ENCODE results near the gene CDCA5.
"Not testable (repeated sequence)": the region's sequence is repeated elsewhere in the genome, so short reads cannot be mapped to it uniquely, and the experiment has no call there.

Gene CDCA5

GRCh38 chr11:65118891-65119669, 35.2 kb upstream of the CDCA5 start:
- DNase-seq = not testable (repeated sequence)

GRCh38 chr11:65118097-65118837, 34.4 kb upstream of the CDCA5 start:
- no peak for DNase-seq

GRCh38 chr11:65117206-65118096, 33.6 kb upstream of the CDCA5 start, which contains the start of gene ZNHIT2:
TSS of gene ZNHIT2 (minus strand) at chr11:65117701. CDS start at chr11:65117653, 48 bp downstream.
- peak; percentile 96 for DNase-seq

GRCh38 chr11:65116370-65117205, 32.7 kb upstream of the CDCA5 start:
- peak; percentile 48 for DNase-seq

GRCh38 chr11:65115361-65116082, 31.7 kb upstream of the CDCA5 start:
- no peak for DNase-seq

- no peak for DNase-seq
Measured at GRCh38 chr11:65114538-65115171, 30.8 kb upstream of the CDCA5 start.

GRCh38 chr11:65113839-65114238, 30.0 kb upstream of the CDCA5 start:
- no peak for DNase-seq

GRCh38 chr11:65113361-65113756, 29.5 kb upstream of the CDCA5 start:
- DNase-seq = peak; percentile 48

GRCh38 chr11:65112546-65113360, 28.9 kb upstream of the CDCA5 start:
- DNase-seq = peak; percentile 48

GRCh38 chr11:65111744-65112545, 28.1 kb upstream of the CDCA5 start, which contains the start of gene TM7SF2:
TSS of gene TM7SF2 (plus strand) at chr11:65111872. CDS start at chr11:65112016, 144 bp downstream.
- DNase-seq = peak; percentile 93

GRCh38 chr11:65111159-65111743, 27.4 kb upstream of the CDCA5 start:
- no peak for DNase-seq

- DNase-seq = peak; percentile 83
Measured at GRCh38 chr11:65110354-65110861, 26.6 kb upstream of the CDCA5 start.

- no peak for DNase-seq
Measured at GRCh38 chr11:65109231-65110198, 25.7 kb upstream of the CDCA5 start.

GRCh38 chr11:65108469-65109123, 24.8 kb upstream of the CDCA5 start:
- DNase-seq = no peak

- DNase-seq = no peak
Measured at GRCh38 chr11:65107751-65108468, 24.1 kb upstream of the CDCA5 start.

GRCh38 chr11:65107078-65107477, 23.2 kb upstream of the CDCA5 start:
- DNase-seq = no peak

Measured in DMS79 treated with DMSO at 0.1 percent for 48 hours (cell line).